Activated CD4-positive, alpha-beta T cell treated with anti-CD3 and anti-CD28 coated beads, Interleukin-2, amount 50 U/mL, for 48 hours (primary cell): ENCODE results near the gene ULK4.
"Not testable (repeated sequence)": the region's sequence is repeated elsewhere in the genome, so short reads cannot be mapped to it uniquely, and the experiment has no call there.

ENCODE experiments used
- DNase-seq, 2 experiments: peaks; one replicate each; pipeline ENCODE4 v3.0.0-alpha.2; 2020

The ULK4 gene

DNA sequence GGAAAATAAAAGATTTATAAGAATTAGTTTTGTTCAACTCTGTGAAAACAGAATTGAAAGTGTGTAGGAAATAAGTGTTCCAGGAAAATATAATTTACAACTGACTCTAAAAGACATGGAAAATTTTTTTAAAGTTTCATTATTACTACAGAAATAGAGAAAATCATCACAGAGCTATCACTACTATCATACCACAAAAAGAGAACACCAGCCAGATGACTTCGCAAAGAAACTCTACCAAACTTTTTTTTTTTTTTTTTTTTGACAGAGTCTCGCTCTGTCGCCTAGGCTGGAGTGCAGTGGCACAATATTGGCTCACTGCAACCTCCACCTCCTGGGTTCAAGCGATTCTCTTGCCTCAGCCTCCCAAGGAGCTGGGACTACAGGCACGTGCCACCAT lies 405.7 kb downstream of the ULK4 start:
- DNase-seq = not testable (repeated sequence)

DNA sequence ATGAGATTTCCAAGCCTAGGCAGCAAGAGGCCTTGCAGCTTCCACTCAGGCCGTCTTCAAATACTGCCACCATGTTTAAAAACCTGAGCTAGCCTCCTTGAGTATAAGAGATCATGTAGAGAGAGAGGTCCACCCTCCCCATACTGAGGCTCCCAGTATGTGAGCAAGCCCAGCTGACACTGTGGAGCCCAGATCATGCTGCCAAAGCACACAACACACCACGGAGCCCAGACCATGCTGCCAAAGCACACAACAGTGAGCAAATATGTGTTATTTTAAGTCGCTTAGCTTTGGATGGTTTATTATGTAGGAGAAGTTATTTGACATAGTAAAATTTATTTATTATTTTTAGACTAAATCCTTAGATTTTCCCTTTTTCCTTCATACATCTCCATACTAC lies 428.9 kb downstream of the ULK4 start:
- DNase-seq = no peak

DNA sequence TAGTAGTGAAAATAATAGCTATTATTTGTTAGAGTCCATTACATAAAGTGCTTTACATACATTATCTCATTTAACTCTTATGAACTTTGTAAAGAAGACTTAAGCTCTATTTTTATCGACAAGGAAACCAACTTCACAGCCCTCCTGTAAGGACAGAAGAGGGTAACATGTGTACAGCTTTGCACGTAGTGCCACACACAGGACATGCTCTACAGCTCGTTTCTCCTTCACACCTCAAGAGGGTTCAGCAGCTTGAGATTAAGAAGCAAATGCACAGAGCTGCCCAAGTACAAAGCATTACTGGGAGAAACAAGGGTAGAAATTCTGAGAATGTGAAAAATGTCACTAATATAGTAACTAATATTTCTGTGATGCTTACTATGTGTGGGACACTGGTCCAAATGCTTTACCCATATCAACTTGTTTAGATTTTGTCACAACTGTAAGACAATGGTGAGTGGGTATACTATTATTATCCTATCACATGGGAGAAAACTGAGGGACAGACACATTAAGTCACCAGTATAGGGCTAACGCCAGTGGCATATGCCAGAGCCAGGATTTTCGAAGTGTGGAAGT lies 434.8 kb downstream of the ULK4 start:
- no peak for DNase-seq

DNA sequence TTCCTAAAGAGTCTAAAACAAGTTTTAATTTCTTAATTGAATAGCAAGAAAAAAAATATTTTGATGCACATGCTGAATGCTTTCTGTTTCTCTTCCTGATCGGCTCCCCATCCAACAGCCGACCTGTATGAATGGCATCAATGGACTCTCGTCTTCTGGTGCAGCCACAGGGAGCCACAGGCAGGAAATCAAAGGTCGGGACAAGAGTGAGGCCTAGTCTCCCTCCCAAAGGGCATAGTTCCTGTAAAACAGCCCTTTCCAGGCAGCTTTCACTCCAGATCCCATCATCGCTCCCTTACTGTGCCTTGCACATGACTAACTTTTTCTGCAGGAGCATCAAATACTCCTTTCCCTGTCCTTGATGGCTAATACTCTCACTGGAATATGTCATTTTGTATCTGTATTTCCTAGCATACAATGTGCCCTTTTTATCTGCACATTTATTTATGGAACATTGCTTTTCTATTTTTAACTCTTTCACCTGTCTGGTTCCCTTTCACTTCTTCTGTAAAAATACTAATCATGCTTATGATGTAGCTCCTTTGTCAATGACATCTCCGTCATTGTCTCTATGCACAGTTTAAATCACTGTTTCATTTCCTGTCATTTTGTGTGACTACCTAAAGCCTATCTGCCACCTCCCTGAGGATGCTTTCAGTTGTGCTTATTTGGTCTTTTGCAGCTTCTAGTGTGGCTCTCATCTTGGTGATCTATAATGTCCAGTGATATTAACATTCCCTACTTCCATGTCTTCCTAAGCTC lies 436.4 kb downstream of the ULK4 start:
- no peak for DNase-seq

DNA sequence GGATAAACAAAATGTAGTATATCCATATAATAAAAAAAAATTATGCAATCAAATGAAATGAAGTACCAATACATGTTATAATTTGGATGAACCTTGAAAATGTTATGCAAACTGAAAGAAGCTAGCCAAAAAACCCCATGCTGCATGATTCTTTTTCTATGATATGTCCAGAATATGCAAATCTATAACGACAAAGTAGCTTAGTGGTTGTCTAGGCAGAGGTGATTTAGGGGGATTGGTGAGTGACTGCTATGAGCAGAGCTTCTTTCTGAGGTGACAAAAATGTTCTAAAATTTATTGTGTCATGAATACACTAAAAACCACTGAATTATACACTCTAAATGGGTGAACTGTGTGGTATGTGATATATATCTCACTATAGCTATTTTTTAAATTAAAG lies 438.0 kb downstream of the ULK4 start:
- DNase-seq = no peak

DNA sequence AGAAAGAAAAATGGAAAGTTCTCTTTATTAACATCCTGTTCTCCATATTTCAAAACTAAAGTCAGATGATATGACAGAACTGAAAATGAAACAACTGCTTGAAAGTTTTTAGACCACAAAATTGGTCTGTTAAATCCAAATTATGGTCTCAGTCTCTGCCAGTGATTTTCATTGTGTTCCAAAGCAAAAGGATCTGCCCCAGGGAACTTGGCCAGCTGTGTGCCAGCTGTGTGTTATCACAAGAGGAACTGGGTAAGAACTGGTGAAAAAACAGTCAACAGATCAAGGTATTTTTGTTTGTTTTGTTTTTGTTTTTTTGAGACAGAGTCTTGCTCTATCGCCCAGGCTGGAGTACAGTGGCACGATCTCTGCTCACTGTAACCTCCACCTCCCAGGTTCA lies 439.3 kb downstream of the ULK4 start:
- DNase-seq = no peak

DNA sequence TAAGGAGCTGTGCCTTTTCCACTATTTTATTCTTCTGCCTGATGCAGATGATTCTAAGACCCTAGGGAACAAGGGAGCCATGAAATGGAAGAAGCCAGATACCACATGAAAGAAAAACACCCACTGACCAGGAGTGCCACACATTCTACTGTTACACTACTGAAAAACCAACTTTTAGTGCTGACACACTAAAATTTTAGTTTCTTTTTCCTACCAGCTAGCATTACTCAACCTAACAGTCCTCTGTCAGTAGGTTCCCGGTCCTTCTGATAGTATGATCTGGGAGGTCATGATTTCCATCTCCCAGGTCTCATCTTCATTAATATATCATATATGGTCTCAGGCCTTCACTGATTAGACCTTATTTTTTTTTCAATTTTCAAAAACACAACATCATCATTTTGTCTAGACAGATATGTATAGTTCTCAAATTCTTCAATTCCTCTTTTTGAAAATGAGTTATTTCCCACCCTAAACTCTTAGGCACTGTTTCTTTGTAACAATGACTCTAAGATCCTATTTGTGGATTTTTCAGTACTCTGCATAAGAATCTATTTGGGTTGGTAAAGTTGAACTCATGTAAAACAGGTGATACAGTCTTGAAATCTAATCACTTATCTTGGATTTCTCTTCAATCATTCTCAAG lies 440.8 kb downstream of the ULK4 start:
- DNase-seq = no peak

DNA sequence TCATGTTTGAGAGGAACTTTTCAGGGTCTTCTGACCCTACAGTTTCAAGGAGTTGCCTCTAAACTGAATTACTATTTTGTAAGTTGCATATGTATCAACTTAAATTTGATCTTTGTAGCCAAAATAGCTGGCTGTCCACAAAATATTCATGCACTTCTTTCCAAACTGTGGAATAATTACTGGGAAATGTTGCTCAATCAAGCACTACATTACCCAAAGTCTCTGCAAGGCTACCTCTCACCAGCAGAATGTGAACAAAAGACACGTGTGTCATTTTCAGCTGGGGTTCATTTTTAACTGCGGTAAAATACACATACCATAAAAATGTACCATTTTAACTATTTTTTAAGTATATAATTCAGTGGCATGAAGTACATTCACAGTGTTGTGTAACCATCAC lies 442.2 kb downstream of the ULK4 start:
- DNase-seq = no peak

DNA sequence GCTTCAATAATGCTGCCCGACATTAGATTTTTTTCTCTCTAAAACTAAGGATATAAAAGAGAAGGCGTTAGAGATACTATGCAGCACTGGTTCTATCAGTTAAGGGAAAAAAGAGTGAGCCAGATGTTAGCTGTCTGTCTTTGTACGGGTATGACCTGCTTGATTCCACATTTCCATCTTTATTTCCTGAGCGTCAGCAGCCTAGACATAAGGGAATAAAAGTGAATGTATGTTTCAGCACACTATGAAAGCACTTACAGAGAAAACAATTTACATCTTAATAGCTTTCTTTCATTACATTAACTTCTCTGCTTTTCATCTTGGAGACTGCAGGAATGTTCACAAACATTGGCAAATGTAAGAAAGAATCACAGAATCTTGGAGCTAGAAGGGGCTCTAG lies 443.3 kb downstream of the ULK4 start:
- no peak for DNase-seq

DNA sequence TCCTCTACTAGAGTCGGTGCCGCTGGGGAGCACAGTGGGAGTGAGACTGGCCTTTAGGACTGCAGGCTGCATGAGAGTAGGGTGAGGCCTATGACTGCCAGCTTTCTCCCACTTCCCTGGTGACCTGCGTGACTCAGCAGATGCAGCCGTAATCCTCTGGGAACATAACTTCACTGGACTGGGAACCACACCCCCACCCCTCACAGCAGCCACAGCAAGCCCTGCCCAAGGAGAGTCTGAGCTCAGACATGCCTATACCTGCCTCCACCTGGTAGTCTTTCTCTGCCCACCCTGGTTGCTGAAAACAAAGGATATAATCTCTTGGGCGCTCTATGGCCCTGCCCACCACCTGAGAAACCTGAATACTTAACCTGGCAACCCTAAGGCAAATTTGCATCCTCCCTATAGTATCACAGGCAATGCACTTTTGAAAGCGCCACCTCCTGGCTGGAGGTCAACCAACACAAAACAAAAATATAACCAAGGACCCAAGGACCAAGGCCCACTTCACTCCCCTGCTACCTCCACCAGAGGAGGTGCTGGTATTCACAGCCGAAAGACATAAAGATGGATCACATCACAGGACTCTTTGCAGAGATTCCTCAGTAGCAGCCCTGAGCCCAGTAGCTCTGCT lies 453.7 kb downstream of the ULK4 start:
- peak in 1 of 2 experiments; percentile 6 for DNase-seq

DNA sequence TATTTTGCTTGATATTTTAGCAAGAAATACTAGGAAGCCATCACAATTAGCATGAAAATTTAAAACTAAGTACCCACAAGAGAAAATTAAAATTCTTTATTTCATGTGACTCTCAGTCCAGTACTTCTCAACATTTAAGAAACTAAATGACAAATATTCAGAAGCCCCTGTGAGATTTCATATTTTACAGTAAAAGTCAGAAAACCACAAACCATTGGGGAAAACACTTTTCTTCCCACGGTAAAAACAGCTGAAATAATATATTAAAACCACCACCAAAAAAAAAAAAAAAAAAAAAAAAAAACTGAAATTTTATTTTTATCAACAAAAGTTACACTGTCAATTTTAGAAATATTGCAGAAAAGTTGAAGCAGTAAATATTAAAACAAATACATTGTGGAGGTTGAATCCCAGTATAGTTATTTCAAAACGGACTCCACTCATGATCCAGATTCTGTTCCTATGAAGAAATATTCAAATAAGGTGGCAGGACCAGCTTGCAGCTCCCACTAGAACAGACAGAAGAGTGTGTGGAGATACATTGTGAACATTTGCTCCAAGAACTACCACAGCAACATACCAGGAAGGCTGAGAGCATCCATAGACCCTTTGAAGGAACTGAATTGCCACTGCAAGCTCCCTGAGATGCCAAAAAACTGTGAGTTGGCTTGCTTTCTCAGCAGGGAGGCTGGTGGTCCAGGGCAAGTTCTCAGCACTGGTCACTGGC lies 454.4 kb downstream of the ULK4 start:
- DNase-seq = no peak

DNA sequence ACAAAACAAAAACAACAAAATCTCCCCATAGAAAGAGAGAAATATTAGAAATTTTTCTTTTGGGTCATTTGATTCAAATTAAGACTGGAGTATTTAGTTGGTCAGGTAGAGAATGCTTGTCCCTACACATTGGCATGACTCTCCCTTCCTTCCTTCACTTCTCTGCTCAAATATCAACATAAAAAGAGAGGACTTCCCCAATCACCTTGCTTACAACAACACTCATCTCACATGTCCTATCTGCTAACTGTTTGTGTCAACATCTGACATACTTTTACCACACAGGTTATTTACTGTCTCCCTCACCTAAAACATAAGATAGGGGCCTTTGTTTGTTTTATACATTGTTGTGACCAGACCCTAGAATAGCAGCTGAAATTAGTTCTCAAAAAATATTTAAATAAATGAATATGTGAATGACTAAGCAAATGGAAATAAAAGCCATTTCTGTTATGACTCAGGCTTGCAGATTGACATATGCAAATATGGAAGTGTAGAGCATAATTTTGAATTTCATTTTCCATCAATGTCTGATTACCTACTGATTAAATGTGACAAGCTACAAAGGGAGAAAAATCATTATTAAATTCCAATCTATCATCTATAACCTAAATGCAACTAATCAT lies 457.8 kb downstream of the ULK4 start:
- no peak for DNase-seq

DNA sequence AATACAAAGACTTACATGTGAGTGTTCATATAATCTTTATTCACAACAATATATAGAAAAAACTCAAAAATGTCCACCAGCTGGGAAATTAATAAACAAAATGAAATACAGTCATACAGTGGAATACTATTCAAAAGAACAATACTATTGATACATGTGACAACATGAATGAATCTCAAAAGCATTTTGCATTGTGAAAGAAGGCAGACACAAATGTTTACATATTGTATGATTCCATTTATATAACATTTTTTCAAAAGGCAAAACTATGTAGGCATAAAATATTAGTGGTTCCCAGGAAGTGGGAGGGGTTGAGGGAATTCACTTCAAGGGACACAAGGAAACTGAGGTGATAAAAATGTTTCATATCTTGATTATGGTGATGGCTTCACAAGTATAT lies 459.4 kb downstream of the ULK4 start:
- DNase-seq = no peak

DNA sequence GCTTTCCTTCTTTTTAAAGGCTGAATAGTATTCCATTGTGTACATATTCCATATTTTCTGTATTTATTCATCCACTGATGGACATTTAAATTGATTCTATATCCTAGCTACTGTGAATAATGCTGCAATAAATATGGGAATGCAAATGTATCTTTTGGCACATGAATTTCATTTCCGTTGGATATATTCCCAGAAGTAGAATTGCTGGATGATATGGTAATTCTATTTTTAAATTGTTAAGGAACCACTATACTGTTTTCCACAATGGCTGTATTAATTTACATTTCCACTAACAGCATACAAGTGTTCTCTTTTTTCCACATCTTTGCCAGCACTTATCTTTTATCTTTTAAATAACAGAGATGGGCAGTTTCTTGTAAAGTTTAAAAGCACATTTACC lies 459.9 kb downstream of the ULK4 start:
- no peak for DNase-seq

DNA sequence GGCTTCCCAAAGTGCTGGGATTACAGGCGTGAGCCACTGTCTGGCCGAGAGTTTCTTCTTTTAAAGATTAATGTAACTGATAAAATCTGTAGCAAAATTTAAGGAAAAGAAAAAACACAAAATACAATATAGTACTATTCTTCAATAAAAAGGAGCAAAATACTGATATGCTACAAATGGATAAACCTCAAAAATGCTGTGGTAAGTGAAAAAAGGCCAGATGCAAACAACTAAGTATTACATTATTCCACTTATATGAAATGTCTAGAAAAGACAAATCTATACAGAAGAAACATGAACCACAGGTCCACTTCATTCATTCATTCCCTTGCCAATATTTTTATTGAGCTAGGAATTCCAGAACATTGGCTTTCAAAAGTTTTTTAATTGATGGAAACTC lies 463.1 kb downstream of the ULK4 start:
- DNase-seq = no peak

DNA sequence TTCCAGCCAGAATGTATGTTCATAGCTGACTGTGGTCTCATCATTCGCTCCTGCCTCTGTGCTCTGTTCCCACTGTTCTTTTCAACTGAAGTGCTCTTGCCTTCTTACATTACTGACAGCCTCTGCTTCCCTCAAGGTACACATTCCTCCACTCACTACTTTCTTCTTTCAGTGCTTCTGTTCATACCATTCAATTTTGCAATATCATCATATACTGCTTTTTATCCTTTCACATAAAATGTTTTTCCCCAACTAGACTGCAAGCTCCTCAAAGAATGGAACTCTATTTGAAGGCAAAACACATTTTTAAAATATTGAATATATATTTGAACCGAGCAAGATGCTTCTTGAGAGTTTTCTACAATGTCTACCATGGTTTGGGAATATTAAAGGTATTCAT lies 471.5 kb downstream of the ULK4 start:
- DNase-seq = no peak

DNA sequence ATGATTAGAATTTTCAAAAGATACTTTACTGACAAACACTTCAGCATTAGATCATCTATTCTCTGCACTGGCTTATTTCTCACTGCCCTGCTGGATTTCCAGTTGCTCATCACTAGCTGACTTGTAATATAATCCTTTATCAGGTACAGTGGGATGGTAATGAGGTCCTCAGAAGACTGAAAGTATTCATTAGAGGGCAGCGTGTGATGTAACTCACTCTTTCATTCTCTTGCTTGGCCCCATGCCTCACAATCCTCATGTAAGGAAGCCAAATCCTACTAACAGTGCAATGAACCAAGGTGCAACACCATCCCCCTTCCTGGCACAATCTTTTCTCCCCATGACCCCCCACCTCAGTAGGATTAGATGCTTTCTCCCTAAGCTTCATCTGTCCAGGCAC lies 472.7 kb downstream of the ULK4 start:
- no peak for DNase-seq

DNA sequence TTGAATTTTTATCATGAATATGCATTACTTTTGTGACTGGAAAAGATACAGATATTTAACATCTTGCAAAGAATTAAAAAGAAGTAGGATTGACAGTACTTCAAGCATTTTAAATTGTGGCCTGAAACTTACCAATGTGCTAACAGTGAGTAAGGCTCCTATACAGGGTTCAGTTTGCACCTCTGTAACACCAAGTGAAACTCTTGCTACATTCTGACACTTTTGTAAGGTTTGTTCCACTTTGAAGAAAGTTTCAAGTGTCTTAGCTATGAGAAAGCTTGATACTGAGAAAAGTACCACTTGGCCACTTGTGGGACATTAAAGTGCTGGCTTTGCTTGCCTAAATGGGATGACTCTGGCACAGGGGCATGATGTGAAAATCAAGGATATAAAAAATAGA lies 473.4 kb downstream of the ULK4 start:
- DNase-seq = no peak

DNA sequence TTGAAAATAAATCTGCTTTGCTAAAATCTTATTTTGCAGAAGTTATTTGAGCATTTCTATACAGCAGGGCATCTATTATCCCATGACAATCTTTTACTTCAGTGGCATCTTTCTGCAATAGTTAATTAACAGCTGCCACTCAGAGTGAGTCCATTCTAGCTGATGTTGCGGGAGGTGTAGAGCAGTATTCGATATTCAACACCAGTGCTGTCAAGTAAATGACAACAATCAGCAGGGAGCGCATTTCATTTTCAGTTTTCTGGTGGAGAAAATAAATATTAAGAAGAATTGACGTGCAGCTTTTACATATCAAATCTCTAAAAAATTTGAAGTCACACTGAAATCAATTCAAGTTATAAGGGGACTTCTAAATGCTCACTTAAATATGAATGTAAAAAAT lies 476.4 kb downstream of the ULK4 start:
- no peak for DNase-seq

DNA sequence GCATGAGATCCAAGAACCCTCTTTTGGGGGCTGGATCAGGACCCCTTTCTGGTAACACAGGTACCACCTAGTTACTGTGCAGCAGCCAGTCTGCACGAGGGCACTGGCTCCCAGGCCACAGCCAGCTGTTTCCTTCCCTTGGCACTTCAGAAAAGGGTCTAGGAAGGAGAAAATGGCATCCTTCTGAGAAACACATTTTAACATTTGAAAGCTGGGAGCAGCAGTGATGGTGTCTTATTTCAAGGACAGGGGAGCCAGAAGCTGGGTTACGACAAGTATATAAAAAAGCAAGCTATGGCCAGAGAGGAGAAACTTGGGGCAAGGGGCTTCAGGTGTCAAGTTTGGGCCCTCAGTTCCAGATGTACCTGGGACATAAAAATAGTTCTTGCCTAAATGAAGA lies 479.8 kb downstream of the ULK4 start:
- DNase-seq = no peak

DNA sequence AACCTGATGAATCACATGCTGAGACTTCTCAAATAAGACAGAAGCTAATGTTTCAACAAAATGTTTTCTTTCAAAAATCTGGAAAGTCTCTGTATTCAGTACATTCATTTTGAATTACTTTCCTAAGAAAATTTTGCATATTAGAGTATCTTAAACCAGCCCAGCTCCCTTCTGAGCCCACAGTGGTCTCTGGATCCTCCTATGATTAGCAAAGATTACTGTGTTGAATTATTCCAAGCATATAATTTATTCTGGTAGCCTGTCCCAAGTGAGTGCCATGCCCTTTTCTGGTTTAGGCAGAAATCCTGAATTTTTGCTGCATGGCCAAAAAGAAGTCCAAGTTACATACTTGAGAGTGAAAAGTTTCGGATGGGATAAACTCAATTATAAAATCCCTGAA lies 483.6 kb downstream of the ULK4 start:
- no peak for DNase-seq

DNA sequence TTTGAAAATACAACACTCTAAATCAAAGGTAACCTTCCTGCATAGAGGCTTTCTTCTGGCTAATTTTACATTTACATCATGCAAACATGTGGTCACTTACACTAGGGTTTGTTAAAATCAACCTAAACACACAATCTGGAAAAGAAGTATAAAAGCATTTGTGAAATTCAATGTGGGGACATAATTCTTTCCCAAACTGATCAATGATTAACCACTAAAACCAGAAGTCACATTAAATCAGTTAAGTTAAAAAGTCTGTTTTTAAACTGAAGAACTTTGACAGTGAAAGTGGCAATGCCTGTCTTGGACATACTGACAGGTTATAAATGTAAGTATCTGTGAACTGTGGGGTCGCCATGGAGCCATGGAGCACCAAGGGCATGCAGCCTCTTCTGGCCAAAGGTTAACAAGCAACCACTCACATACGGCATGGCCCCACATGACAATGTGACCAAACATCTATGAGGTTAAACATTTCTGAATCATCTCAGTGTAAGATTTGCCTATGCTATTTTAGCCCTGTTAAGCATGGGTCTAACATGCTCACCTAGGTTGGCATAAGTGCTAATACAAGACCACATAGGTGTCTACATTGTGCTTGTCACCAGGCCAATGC lies 484.4 kb downstream of the ULK4 start:
- DNase-seq = no peak
